Retina (tissue), 1 donor: Measurements from ENCODE around the gene SYNE2.

Experiments used
- DNase-seq: peaks from one replicate; pipeline ENCODE4 v3.0.0-alpha.2; 2016

Gene SYNE2

GRCh38 chr14:63962906-63963305 is 110.1 kb downstream of the SYNE2 start:
- DNase-seq, result no peak

- no peak for DNase-seq
Measured at GRCh38 chr14:63963439-63963838, 110.6 kb downstream of the SYNE2 start.

GRCh38 chr14:63964113-63964512 is 111.3 kb downstream of the SYNE2 start:
- no peak for DNase-seq

- no peak for DNase-seq
Measured at GRCh38 chr14:63966407-63966806, 113.6 kb downstream of the SYNE2 start.

- no peak for DNase-seq
Measured at GRCh38 chr14:63972323-63972932, 119.6 kb downstream of the SYNE2 start.

GRCh38 chr14:63974176-63974575 is 121.4 kb downstream of the SYNE2 start:
- DNase-seq, result no peak

GRCh38 chr14:63981569-63981968 is 128.8 kb downstream of the SYNE2 start:
- DNase-seq, result no peak

GRCh38 chr14:63982156-63982555 is 129.4 kb downstream of the SYNE2 start:
- no peak for DNase-seq

- no peak for DNase-seq
Measured at GRCh38 chr14:63982629-63983028, 129.8 kb downstream of the SYNE2 start.

- DNase-seq, result no peak
Measured at GRCh38 chr14:63986789-63987533, 134.2 kb downstream of the SYNE2 start.

- DNase-seq, result no peak
Measured at GRCh38 chr14:63988579-63988978, 135.8 kb downstream of the SYNE2 start.

GRCh38 chr14:63991833-63992232 is 139.0 kb downstream of the SYNE2 start:
- DNase-seq, result no peak

- no peak for DNase-seq
Measured at GRCh38 chr14:63992858-63993257, 140.1 kb downstream of the SYNE2 start.

- DNase-seq, result no peak
Measured at GRCh38 chr14:63993992-63994391, 141.2 kb downstream of the SYNE2 start.

- DNase-seq, result no peak
Measured at GRCh38 chr14:63995285-63995684, 142.5 kb downstream of the SYNE2 start.

- no peak for DNase-seq
Measured at GRCh38 chr14:63996016-63996415, 143.2 kb downstream of the SYNE2 start.

GRCh38 chr14:63996625-63997220 is 143.9 kb downstream of the SYNE2 start:
- peak; percentile 69 for DNase-seq

- no peak for DNase-seq
Measured at GRCh38 chr14:64000749-64001148, 147.9 kb downstream of the SYNE2 start.

- no peak for DNase-seq
Measured at GRCh38 chr14:64005822-64006221, 153.0 kb downstream of the SYNE2 start.

- no peak for DNase-seq
Measured at GRCh38 chr14:64008016-64008415, 155.2 kb downstream of the SYNE2 start.

- no peak for DNase-seq
Measured at GRCh38 chr14:64012003-64012402, 159.2 kb downstream of the SYNE2 start.

- DNase-seq, result no peak
Measured at GRCh38 chr14:64012720-64013119, 159.9 kb downstream of the SYNE2 start.

GRCh38 chr14:64025479-64025878 is 172.7 kb downstream of the SYNE2 start:
- DNase-seq, result no peak

- no peak for DNase-seq
Measured at GRCh38 chr14:64026600-64026999, 173.8 kb downstream of the SYNE2 start.
